HAP-1 (cell line): ENCODE measurements around the gene NTMT1.

Experiments
- DNase-seq, 2 experiments: peaks; one replicate each; pipeline ENCODE4 v3.0.0-alpha.2; 2016 to 2020; ENCODE audit warnings: low spot score in 2 of 2
- H3K27me3 ChIP-seq: fragments of 250-450 bp; sonication (Bioruptor Pico); 2 replicates; pipeline ENCODE4 v1.5.1; 2020; ENCODE audit warnings: low read depth, mild to moderate bottlenecking, moderate library complexity
- H3K36me3 ChIP-seq: fragments of 250-450 bp; sonication (Bioruptor Pico); replicated peaks from 2 replicates; pipeline ENCODE4 v1.5.1; 2020; ENCODE audit warnings: mild to moderate bottlenecking
- H3K4me1 ChIP-seq: fragments of 250-450 bp; sonication (Bioruptor Pico); 2 replicates; pipeline ENCODE4 v1.5.1; 2020; ENCODE audit warnings: mild to moderate bottlenecking
- H3K4me3 ChIP-seq: fragments of 250-450 bp; sonication (Bioruptor Pico); 2 replicates; pipeline ENCODE4 v1.5.1; 2020; ENCODE audit warnings: mild to moderate bottlenecking, moderate library complexity
- H3K9me3 ChIP-seq: fragments of 250-450 bp; sonication (Bioruptor Pico); 2 replicates; pipeline ENCODE4 v1.5.1; 2020; ENCODE audit warnings: mild to moderate bottlenecking, moderate library complexity
- in situ Hi-C: fragments of 300-500 bp; cut with MboI; formaldehyde crosslinking; loops from 3 replicates; pipeline ENCODE4 v1.14.3; 2020; ENCODE audit warnings: low sequenced_read_pairs, inconsistent platforms, mixed read lengths

Gene NTMT1

GRCh38 chr9:129640086-129640870 lies 14.3 kb downstream of the NTMT1 start:
- peak overlapping the region; percentile 83 for H3K4me3 ChIP-seq
- peaks cover 15% of the 10 kb centered on the region for H3K4me1 ChIP-seq
- DNase-seq = peak; percentile 76 to 86
- in situ Hi-C loops = loop anchor here (5.0 kb wide), 1 partner anchor 142 kb away; no protein-coding TSS in a partner anchor
- peaks cover 45% of the 10 kb centered on the region for H3K36me3 ChIP-seq
- no peaks in the 10 kb centered on the region for H3K9me3 ChIP-seq
- H3K27me3 ChIP-seq = no peaks in the 10 kb centered on the region

GRCh38 chr9:129640871-129641749 lies 15.1 kb downstream of the NTMT1 start:
- in situ Hi-C loops = loop anchor here (5.0 kb wide), 1 partner anchor 141 kb away; no protein-coding TSS in a partner anchor
- peaks cover 15% of the 10 kb centered on the region for H3K4me1 ChIP-seq
- H3K36me3 ChIP-seq = peaks cover 38% of the 10 kb centered on the region
- no peak for DNase-seq
- no peaks in the 10 kb centered on the region for H3K27me3 ChIP-seq
- H3K4me3 ChIP-seq = peak overlapping the region; percentile 83
- no peaks in the 10 kb centered on the region for H3K9me3 ChIP-seq

GRCh38 chr9:129641750-129642585 lies 16.0 kb downstream of the NTMT1 start, which contains the start of gene ASB6:
Gene ASB6 (minus strand): TSS chr9:129642151. CDS start chr9:129641999, 152 bp downstream.
- Histone ChIP-seq H3K4me1 (peaks cover 15% of the 10 kb centered on the region), H3K36me3 (peaks cover 29% of the 10 kb centered on the region), H3K27me3 (no peaks in the 10 kb centered on the region), H3K4me3 (peak within 1 kb of the TSS; percentile 83), H3K9me3 (no peaks in the 10 kb centered on the region)
- in situ Hi-C loops = loop anchor here (5.0 kb wide), 1 partner anchor 140 kb away; no protein-coding TSS in a partner anchor
- DNase-seq = peak; percentile 91 to 99

GRCh38 chr9:129643706-129644105 lies 17.7 kb downstream of the NTMT1 start:
- Histone ChIP-seq H3K4me3 (no peak overlapping the region), H3K27me3 (no peaks in the 10 kb centered on the region), H3K36me3 (peaks cover 12% of the 10 kb centered on the region), H3K4me1 (peaks cover 15% of the 10 kb centered on the region), H3K9me3 (no peaks in the 10 kb centered on the region)
- DNase-seq = no peak
- in situ Hi-C loops = loop anchor here (5.0 kb wide), 1 partner anchor 139 kb away; no protein-coding TSS in a partner anchor

- Histone ChIP-seq H3K36me3 (peaks cover 5% of the 10 kb centered on the region), H3K27me3 (no peaks in the 10 kb centered on the region), H3K4me3 (no peak overlapping the region), H3K4me1 (peaks cover 15% of the 10 kb centered on the region), H3K9me3 (no peaks in the 10 kb centered on the region)
- in situ Hi-C loops = loop anchor here (5.0 kb wide), 1 partner anchor 138 kb away; no protein-coding TSS in a partner anchor
- no peak for DNase-seq
Measured at GRCh38 chr9:129644365-129644764, 18.4 kb downstream of the NTMT1 start.

GRCh38 chr9:129644902-129645301 lies 18.9 kb downstream of the NTMT1 start:
- H3K9me3 ChIP-seq = no peaks in the 10 kb centered on the region
- no peak for DNase-seq
- no peaks in the 10 kb centered on the region; the same call in 1 of the 2 replicates for H3K36me3 ChIP-seq
- H3K4me1 ChIP-seq = peaks cover 10% of the 10 kb centered on the region
- H3K4me3 ChIP-seq = no peak overlapping the region
- H3K27me3 ChIP-seq = no peaks in the 10 kb centered on the region
- in situ Hi-C loops = loop anchor here (5.0 kb wide), 1 partner anchor 137 kb away; no protein-coding TSS in a partner anchor

GRCh38 chr9:129646252-129646651 lies 20.3 kb downstream of the NTMT1 start:
- no peak overlapping the region for H3K4me3 ChIP-seq
- H3K4me1 ChIP-seq = no peaks in the 10 kb centered on the region
- no peaks in the 10 kb centered on the region for H3K27me3 ChIP-seq
- no peaks in the 10 kb centered on the region for H3K9me3 ChIP-seq
- H3K36me3 ChIP-seq = no peaks in the 10 kb centered on the region
- no peak for DNase-seq
- in situ Hi-C loops = no loop called here

GRCh38 chr9:129646654-129647053 lies 20.7 kb downstream of the NTMT1 start:
- Histone ChIP-seq H3K27me3 (no peaks in the 10 kb centered on the region), H3K36me3 (no peaks in the 10 kb centered on the region), H3K4me3 (no peak overlapping the region), H3K9me3 (no peaks in the 10 kb centered on the region), H3K4me1 (no peaks in the 10 kb centered on the region)
- in situ Hi-C loops = no loop called here
- no peak for DNase-seq

GRCh38 chr9:129647635-129648034 lies 21.7 kb downstream of the NTMT1 start:
- Histone ChIP-seq H3K4me3 (no peak overlapping the region), H3K27me3 (no peaks in the 10 kb centered on the region), H3K9me3 (no peaks in the 10 kb centered on the region), H3K4me1 (no peaks in the 10 kb centered on the region), H3K36me3 (no peaks in the 10 kb centered on the region)
- in situ Hi-C loops = no loop called here
- DNase-seq = no peak

GRCh38 chr9:129648092-129648763 lies 22.3 kb downstream of the NTMT1 start:
- H3K4me3 ChIP-seq = no peak overlapping the region
- H3K36me3 ChIP-seq = no peaks in the 10 kb centered on the region
- no peaks in the 10 kb centered on the region for H3K27me3 ChIP-seq
- H3K4me1 ChIP-seq = no peaks in the 10 kb centered on the region
- no peaks in the 10 kb centered on the region for H3K9me3 ChIP-seq
- in situ Hi-C loops = no loop called here
- no peak for DNase-seq

- H3K4me3 ChIP-seq = no peak overlapping the region
- H3K9me3 ChIP-seq = no peaks in the 10 kb centered on the region
- no peaks in the 10 kb centered on the region for H3K27me3 ChIP-seq
- H3K4me1 ChIP-seq = no peaks in the 10 kb centered on the region
- in situ Hi-C loops = no loop called here
- H3K36me3 ChIP-seq = no peaks in the 10 kb centered on the region
- DNase-seq = no peak
Measured at GRCh38 chr9:129648764-129649115, 22.8 kb downstream of the NTMT1 start.

GRCh38 chr9:129649726-129650679 lies 24.0 kb downstream of the NTMT1 start:
- no peaks in the 10 kb centered on the region for H3K27me3 ChIP-seq
- no peaks in the 10 kb centered on the region for H3K9me3 ChIP-seq

More at GRCh38 chr9:129649726-129650679, 24.0 kb downstream of the NTMT1 start:
- no peaks in the 10 kb centered on the region for H3K36me3 ChIP-seq
- no peak for DNase-seq
- H3K4me3 ChIP-seq = no peak overlapping the region
- H3K4me1 ChIP-seq = no peaks in the 10 kb centered on the region
- in situ Hi-C loops = no loop called here
